Activated effector memory CD4-positive, alpha-beta T cell treated with anti-CD3 and anti-CD28 coated beads, Interleukin-2, amount 50 U/mL, for 16 hours (primary cell): ENCODE data around the gene CAPN2.
"Not testable (repeated sequence)": the region's sequence is repeated elsewhere in the genome, so short reads cannot be mapped to it uniquely, and the experiment has no call there.

Source experiments
- DNase-seq: peaks from one replicate; pipeline ENCODE4 v3.0.0-alpha.2; 2020

The CAPN2 gene

DNA sequence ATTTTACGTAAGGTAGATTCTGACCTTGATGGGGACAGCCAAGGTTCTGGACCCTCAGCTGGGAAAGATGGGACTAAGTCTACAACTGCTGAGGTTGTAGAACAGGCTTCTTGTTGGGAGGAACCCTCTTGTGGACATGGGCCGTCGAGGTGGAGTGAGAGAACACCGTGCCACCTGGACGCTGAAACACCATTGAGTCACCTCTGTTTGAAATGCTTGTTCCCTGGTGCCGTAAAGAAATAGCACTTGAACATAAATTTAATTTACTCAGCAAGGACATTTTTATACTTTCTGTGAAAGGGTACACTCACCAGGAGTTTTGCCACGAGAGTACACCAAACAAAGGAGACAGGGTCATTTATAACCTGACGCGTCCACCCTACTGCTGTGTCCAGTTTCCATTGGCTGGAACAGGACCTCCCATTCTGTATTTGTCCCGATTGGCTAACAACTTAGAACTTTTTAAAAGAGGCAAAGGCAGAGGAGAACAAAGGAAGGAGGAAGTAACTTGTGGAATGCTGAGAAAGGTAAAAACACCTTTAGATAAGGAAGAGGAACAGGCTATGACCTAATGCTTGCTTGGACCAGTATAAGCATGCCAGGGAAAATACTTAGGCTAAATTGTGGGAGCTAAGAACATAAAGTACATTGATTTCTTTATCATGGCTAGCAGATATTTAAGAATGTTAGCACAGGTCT lies 27.8 kb downstream of the CAPN2 start:
- DNase-seq, result not testable (repeated sequence)

DNA sequence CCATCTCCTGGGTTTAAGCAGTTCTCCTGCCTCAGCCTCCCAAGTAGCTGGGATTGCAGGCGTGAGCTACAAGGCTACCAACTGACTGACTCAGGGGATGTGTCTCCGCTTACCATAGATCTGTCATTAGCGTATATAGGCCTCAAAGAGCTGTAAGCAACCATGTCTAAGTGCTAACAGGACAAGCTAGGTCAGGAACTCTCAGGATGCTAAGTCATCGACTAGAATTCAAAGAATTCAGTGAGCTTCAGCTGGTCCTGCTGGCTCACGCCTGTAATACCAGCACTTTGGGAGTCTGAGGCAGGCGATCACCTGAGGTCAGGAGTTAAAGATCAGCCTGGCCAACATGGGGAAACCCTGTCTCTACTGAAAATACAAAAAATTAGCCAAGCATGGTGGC lies 29.5 kb downstream of the CAPN2 start:
- DNase-seq, result no peak

DNA sequence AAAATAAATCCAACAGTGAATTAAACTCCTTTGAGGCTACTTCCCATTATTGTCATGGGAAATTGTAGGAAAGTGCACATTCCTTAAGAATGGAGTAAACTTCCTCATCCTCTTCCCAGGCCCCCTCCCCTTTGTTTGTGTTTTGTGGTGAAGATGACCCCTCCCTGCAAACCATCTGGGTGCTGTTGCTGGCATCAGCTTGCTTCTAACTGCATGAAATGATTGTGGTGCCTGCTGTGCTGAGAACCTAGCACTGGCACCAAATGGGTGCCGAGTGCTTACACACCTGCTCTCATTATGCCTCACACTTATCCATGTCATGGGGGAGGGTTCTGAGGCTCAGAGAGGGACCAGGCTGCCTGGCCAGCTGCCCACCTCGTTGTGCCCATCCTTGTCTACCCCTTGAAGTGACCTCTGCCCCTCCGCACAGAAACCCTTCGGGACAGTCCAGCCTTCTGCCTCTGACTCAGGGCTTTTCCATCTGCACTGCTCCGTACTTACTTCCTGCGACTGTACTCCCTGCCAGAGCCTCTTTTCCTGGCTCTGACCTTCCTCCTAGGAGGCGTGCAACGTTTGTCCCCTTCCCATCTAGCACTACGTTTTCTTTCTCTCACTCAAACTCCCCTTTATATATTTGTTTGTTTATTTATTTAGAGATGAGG lies 30.6 kb downstream of the CAPN2 start:
- no peak for DNase-seq

DNA sequence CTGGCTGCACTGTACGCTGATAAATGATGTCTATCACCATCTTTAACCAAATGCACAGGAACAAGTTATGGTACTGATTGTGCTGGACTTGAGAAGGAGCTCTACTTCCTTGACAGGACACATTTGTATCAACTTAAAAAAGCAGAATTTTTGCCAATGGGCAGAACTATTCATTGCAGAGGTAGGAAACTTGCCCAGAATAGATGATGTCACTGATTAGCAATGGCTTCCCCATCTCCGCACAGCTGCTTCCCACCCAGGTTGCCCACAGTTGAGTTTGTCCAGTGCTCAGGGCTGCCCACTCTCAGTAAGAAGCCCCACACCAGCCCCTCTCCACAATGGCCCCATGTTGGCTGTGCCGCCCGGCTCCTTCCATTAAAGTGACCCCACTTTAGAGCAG lies 33.4 kb downstream of the CAPN2 start:
- no peak for DNase-seq

DNA sequence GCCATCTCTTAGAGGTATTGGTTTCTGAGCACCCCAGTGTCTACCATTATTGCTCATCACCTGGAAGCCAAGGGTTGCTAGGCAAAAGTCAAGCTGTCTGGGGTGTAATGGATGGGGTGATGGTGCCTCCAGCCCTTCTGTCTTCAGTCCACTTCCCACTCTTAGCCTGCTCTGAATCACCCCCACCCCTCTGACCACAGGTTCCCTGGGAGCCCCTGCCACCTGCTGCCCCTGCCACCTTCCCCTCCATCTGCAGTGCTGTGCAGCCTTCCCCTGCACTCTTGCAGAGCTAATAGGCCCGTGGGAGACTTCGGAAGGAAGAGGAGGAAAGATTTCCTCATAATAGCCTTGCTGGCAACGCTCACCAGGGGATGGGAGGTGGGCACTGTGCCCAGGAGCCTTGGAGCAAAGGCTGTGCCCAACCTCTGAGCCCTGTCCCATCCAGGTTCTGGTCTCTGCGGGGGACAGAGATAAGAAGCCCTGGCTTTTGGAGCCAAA lies 35.5 kb downstream of the CAPN2 start:
- no peak for DNase-seq

DNA sequence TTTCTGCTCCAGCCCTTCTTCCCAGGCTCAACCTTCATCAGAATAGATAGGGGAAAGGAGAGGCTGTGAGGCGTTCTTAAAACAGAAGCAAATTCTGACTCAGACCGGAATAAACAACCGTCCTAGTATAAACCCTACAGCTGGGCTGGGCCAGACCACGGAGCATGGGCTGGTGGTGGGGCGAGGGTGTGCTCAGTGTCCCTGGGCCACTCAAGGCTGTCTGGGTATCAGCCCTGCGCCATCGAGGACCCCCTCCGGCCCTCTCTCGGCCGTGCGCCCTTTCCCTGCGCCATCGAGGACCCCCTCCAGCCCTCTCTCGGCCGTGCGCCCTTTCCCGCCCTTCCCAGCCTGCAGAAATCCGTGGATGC lies 36.0 kb downstream of the CAPN2 start:
- peak; percentile 66 for DNase-seq

DNA sequence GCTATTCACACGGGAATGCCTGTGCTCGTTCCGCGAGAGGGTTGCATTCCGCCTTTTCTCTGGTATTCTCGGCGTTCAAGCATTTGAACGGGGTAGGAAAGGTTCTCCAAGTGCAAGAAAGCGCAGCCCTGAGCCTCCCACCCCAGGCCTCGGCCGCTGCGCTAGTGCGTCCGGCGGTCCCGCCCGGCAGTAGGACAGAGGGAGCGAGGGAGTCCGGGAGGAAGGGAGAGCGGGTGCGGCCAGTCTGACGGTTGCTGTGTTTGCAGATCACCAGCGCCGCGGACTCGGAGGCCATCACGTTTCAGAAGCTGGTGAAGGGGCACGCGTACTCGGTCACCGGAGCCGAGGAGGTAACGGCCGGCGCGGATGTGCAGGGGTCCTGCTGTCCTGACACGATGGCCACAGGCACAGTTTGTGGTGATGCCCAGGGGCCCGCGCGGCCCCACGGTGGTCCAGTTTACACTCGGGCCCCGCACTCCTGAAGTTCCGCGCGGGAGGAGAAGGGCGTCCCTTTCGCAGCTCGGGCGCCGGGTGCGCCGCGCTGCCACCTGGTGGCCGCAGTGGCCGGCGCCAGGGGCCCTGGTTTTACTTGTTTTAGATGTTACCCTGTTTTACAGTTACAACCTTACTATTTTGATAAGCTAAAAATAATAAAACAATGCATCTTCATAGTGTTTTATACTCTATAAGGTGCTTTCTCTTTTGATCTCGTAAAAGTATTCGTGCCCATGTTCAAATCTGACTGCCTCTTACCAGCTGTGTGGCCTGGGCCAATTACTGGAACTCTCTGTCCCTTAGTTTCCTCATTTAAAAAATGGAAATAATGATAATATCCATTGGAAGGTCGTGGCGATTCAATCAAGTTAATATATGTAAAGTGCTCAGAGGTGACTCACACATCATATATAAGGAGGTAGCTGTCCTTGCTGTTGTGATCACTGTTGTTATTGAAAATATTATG lies 36.7 kb downstream of the CAPN2 start:
- peak; percentile 87 for DNase-seq

DNA sequence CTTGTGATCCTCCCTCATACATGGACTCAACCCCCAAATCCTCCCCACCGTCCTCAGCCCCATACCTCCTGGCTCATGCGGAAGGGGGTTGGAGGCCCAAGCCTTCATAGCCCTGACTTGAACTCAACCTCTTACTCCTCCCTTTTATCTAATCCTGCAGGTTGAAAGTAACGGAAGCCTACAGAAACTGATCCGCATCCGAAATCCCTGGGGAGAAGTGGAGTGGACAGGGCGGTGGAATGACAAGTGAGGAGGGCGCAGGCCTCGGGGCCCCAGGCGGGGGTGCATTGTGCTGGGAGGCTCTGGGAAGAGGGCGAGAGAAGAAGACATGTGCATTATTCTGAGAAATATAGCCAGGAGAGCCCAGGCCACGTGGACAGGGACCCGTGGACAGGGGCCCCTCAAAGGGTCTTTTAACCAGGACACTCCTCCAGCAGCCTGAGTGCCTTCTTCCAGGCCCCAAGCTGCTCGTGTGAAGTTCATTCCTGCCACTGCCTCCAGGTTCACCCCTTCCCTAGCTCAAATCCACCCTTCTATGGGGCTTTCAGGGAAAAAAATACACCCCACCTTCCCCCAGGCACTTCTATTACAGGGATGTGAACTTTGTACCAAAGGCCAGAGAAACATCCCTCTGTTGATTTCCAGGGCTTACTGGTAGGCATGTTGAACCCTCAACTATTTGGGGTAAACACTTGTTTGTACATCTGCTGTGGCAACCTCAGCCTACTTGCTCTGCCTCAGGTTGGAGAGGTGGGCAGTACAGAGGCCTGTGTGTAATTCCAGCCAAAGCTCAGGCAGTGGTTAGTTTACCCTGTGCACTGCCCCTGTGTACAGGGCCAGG lies 38.6 kb downstream of the CAPN2 start:
- DNase-seq, result no peak

DNA sequence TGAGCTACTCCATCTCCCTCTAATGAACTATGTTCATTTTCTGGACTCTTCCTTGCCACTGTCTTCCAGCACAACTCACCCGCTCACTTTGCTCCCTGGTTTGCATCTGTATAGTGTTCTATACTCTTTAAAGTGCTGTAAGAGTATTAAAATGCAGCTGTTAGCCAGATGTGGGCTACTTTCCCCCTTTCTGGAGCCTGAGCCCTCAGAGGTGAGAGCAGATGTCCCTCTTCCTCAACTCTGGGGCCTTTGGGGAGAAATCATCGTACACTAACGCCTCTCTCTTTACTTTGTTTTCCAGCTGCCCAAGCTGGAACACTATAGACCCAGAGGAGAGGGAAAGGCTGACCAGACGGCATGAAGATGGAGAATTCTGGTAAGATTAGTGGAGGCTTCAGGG lies 39.4 kb downstream of the CAPN2 start:
- no peak for DNase-seq

DNA sequence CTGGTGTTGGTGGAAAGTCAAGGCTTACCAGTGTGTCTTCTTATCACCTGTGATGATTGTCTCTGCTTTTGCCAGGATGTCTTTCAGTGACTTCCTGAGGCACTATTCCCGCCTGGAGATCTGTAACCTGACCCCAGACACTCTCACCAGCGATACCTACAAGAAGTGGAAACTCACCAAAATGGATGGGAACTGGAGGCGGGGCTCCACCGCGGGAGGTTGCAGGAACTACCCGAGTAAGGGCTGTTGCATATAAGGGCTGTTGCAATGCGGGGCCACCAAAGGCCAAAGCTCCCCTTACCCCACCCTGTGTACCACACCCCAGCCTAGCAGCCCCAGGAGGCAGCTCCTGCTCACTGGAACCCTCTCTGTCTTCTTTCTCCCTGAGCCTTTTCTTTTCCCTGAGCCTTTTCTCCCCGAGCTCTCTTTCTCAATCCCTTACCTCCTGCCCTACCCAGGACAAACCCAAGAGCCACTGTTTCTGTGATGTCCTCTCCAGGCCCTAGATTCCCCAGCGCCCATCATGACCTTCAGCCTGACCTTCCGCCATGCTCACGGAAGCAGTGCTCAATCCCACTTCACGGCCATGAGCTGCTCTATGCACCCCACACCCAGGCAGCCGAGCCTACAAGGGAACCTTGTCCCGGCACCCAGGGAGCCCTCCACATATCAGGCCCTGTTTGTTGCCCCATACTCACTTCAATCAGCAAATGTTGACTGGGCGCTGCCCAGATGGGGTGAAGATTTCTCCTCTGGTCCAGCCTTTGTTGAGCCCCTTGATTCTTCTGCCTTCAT lies 40.6 kb downstream of the CAPN2 start:
- DNase-seq, result no peak

DNA sequence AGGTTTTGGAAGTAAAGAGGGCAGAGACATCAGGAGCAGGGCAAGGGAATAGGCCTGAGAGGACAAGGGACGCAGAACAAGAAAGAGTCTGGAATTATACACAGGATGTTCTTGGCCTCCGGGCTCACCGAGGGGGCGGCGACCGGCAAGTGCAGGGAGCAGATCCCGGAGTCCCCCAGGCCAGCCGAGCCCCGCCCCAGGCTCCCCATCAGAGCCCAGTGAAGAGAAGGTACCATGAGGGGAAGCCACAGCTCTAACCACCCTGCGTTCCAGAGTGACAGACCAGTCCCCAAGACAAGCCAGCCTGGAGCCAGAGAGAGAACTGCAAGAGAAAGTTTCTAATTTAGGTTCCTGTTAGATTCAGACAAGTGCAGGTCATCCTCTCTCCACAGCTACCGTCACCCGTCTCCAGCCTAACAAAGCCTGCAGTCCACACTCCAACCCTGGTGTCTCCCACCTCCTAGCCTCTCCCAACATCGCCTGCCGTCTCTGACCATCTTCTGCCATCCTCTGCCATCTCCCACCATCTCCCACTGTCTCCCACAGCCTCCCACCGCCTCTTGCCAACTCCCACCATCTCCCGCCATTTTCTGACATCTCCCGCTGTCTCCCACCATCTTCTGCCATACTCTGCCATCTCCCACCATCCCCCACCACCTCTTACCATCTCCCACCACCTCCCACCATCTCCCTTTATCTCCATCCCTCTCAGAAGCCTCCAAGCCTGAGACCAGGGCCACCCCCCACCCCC lies 42.5 kb downstream of the CAPN2 start:
- DNase-seq, result no peak

DNA sequence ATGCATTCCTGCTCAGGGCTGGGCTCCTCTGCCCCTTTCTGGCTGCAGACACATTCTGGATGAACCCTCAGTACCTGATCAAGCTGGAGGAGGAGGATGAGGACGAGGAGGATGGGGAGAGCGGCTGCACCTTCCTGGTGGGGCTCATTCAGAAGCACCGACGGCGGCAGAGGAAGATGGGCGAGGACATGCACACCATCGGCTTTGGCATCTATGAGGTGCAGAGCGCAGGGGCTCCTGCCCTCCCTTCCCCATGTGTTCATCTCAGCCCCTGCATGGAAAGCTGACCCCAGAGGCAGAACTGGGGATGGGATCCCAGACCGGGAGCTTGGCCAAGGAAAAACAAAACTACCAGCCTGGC lies 43.1 kb downstream of the CAPN2 start:
- DNase-seq, result no peak

DNA sequence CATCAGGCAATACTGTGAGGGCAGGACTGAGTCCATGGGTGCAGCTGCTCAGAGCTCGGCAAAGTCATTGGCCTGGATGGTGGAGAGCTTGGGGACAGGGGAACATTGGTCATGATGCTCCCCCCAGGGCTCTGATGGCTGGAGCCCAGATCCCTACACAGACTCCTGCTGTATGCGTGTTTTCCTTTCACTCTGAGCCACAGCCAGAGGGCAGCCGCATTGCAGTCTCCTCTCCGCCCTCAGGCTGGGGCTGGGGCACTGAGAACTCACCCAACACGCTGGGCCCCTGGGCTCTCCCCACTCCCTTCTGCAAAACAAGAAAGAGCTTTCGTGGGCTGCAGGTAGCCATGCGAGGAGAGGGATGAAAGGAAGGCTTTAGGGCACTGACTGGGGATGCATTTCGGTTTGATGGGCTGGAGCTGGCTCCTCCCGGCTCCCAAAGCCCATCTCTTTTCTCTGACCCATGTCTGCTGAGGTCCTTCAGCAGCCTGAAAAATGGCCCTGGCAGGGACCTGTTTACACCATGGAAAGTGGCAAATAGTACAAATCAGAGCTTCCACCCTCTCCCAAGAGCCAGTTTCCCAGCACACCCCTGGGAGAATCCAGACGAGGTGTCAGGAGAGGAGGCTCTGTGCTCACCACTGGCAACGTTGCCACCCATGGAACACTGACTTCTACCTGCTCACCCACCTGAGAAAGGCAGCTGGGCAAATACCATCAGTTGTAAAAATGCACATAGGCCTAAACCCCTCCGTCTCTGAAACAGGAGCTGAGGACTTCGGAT lies 43.8 kb downstream of the CAPN2 start:
- no peak for DNase-seq

DNA sequence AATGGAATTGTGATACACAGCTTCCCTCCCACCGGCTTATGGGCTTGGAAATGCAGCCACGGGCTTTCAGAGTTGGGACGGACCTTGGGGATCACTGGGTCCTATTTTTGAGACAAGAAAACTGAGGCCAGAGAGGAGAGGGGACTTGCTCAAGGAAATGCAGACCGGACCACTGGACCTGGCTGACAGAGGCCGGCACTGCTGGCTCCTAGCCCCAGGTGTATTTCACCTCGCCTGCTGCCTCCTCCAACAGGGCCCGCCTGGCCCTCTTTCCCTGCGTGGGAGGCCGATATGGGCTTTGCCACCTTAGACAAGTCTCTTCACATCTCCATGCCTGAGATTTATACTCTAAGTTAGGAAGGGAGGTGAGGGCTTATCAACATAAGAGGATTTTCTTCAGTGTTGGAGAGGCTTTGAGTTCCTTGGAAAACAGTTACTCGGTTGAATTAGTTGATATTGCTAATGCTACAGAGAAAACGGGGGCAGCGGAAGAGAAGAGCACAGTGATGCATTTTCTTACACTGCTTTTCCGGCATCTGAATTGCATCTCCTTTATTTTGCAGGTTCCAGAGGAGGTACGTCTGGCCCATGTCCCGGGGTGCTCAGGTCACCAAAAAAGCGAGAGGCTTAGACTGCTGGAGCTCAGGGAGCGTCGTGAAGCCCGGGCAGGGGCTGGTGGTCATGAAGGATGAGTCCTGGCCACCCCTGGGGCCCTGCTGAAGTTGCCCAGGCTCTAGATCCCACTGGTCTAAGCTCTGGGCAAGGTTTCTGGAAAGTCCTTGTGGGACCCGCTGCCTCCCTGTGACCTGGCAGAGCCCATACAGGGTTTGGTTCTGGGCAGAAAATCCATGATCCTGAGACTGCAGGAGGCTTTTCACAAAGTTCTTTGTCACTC lies 44.7 kb downstream of the CAPN2 start:
- DNase-seq, result no peak

DNA sequence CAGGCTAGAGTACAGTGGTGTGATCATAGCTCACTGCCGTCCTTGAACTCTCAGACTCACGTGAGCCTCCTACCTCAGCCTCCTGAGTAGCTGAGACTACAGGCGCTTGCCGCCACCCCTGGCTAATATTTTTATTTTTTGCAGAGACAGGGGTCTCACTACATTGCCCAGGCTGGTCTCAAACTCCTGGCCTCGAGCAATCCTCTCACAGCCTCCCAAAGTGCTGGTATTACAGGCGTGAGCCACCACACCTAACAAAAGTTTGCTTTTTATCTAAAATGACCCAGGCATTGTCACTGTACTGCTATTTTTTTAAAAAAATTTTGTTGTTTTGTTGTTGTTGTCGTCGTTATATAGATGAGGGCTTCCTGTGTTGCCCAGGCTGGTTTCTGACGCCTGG lies 46.4 kb downstream of the CAPN2 start:
- no peak for DNase-seq

DNA sequence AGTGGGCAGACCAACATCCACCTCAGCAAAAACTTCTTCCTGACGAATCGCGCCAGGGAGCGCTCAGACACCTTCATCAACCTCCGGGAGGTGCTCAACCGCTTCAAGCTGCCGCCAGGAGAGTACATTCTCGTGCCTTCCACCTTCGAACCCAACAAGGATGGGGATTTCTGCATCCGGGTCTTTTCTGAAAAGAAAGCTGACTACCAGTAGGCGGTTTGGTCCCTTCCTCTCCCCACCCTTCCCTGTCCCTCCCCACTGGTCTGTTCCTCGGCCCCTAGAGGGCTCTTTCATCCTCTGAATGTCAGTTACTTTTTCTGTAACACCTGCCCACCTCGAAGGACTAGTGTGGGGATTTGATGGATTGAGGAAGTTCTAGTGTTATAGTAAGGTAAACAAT lies 46.9 kb downstream of the CAPN2 start:
- peak; percentile 14 for DNase-seq

DNA sequence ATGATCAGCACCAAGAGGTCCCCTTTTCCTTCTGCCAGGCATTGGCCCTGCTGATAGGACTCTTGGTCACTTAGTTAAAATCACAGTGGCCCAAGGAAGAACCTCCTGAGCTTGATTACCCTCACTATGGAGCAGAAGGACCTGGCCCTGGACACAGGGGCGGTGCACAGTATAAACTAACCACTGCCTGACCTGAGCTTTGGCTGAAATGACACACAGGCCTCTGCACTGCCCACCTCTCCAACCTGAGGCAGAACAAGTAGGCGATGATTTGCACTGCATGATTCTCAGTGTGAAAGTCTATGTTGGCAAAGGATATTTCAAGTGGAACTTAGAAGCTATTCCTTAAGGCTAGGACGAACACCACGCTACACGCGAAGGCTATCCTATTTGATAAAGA lies 48.5 kb downstream of the CAPN2 start:
- DNase-seq, result peak; percentile 14

DNA sequence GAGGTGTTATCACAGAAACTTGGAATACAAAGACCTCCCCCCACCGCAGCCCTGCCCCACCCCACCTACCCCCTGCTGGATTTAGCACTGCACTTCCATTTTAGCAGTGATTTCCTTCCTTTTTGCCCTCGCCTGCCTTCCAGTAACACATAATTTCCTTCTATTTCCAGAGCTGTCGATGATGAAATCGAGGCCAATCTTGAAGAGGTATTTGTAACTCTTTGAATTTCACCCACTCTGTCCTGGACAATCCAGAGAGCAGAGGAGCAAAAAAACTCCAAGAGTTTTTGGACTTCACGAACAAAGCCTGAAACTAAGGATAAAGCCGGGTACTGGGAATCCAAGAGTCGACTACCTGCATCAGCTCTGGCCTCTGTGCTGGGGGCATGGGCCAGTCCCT lies 49.1 kb downstream of the CAPN2 start:
- no peak for DNase-seq

DNA sequence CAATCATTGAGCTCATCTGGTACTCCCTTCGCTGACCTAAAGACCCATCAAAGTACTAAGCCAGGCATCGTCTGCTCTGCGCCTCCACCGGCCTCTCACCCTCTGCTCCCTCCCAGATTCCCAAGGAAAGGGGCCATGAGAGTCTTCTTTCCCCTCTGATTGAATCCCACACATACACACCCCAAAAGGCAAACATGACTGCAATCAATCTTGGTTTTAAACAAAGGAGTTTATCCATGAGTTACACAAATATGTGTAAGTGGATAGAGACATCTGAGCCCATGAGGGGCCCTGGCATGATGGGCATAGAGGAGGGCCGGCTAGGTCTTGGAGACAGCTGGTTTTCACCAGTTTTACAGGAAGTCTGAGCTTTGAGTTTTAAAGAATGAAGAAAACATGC lies 50.9 kb downstream of the CAPN2 start:
- DNase-seq, result peak; percentile 22
